Activated CD4-positive, alpha-beta T cell treated with anti-CD3 and anti-CD28 coated beads, Interleukin-2, amount 10 ng/mL, durations not matched to agents 24 days and 14 days (primary cell): Measurements from ENCODE around the gene HCN2. TPM values are rescaled to one million over a fixed set of nuclear protein-coding genes. Genes with fewer than 3 reads are reported as not detected.

Experiments
- DNase-seq: peaks from one replicate; pipeline ENCODE4 v3.0.0; 2022
- H3K27ac Mint-ChIP-seq: one replicate; pipeline ENCODE4 v1.8.0; 2022; ENCODE audit warnings: mild to moderate bottlenecking, mixed read lengths
- H3K27me3 Mint-ChIP-seq: one replicate; pipeline ENCODE4 v1.8.0; 2022; ENCODE audit warnings: mixed read lengths
- H3K36me3 Mint-ChIP-seq: one replicate; pipeline ENCODE4 v1.8.0; 2022; ENCODE audit warnings: low read depth, mild to moderate bottlenecking, mixed read lengths
- H3K4me1 Mint-ChIP-seq: one replicate; pipeline ENCODE4 v1.8.0; 2021; ENCODE audit warnings: mixed read lengths
- H3K4me3 Mint-ChIP-seq: one replicate; pipeline ENCODE4 v1.8.0; 2022; ENCODE audit warnings: mild to moderate bottlenecking, moderate library complexity, mixed read lengths
- H3K9me3 Mint-ChIP-seq: one replicate; pipeline ENCODE4 v1.8.0; 2021; ENCODE audit warnings: mixed read lengths
- intact Hi-C: fragments of 100-400 bp; cut with micrococcal nuclease; formaldehyde crosslinking; loops from one replicate; pipeline ENCODE4 v1.15.1; 2023
- total RNA-seq: library from RNA; stranded (reverse); gene quantifications from 2 replicates; pipeline ENCODE4 v1.2.3, GENCODE V29; 2022

Gene HCN2
- 1.1 TPM in 2 replicates for total RNA-seq

DNA sequence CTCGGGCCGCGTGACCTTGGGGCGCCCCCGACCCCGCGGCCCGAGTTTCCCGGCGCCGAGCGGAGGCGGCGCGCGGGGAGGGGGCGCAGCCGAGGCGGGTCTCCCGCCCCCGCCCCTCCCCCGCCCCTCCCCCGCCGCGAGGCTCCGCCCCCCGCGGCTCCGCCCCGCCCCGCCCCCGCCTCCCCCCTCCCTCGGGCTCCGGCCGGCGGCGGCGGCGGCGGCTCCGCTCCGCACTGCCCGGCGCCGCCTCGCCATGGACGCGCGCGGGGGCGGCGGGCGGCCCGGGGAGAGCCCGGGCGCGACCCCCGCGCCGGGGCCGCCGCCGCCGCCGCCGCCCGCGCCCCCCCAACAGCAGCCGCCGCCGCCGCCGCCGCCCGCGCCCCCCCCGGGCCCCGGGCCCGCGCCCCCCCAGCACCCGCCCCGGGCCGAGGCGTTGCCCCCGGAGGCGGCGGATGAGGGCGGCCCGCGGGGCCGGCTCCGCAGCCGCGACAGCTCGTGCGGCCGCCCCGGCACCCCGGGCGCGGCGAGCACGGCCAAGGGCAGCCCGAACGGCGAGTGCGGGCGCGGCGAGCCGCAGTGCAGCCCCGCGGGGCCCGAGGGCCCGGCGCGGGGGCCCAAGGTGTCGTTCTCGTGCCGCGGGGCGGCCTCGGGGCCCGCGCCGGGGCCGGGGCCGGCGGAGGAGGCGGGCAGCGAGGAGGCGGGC, at the start of gene HCN2:
TSS of gene HCN2 (plus strand) at position 189 of the 703 bp plus-strand sequence. CDS start at position 254, 65 bp downstream.
- Mint-ChIP-seq H3K9me3 (no peaks in the 10 kb centered on the region), H3K4me3 (peak within 1 kb of the TSS; percentile 34), H3K27me3 (peaks cover 19% of the 10 kb centered on the region), H3K4me1 (no peaks in the 10 kb centered on the region), H3K36me3 (no peaks in the 10 kb centered on the region), H3K27ac (no peak within 1 kb of the TSS)
- DNase-seq: no peak
- intact Hi-C loops: loop anchor here (2.0 to 5.0 kb wide), 2 partner anchors 17 to 142 kb away; partner anchors contain the start of gene BSG

DNA sequence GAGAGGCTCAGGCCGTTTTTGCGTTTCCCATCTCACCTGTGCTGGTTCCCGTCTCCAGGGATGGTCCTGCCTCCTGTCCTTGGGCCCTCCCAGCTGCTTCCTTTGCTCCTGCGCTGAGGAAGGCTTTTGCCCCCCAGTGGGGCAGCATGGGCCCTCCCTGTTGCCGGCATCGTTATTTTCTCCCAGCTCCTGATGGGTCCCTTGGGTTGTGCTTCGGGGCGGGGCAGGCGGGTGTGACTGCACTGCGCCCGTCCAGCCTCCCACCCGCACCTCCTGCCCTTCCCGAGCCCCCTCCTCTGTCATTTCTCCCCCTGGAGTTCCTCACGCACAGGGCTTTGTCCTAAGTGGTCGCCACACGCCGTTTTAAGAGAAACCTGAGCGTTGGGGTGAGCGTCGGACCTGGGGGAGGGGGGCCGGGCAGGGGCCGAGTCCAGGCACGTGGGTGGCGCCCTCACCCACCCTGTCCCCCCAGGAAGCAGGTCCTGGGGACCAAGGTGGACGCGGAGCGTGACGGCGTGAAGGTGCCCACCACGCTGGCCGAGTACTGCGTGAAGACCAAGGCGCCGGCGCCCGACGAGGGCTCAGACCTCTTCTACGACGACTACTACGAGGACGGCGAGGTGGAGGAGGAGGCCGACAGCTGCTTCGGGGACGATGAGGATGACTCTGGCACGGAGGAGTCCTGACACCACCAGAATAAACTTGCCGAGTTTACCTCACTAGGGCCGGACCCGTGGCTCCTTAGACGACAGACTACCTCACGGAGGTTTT, 48.6 kb upstream of the HCN2 start:
- no peak overlapping the region for H3K27ac Mint-ChIP-seq
- H3K9me3 Mint-ChIP-seq: no peaks in the 10 kb centered on the region
- peaks cover 18% of the 10 kb centered on the region for H3K4me1 Mint-ChIP-seq
- no peak for DNase-seq
- intact Hi-C loops: no loop called here
- H3K4me3 Mint-ChIP-seq: no peak overlapping the region
- peaks cover 16% of the 10 kb centered on the region for H3K36me3 Mint-ChIP-seq
- no peaks in the 10 kb centered on the region for H3K27me3 Mint-ChIP-seq

DNA sequence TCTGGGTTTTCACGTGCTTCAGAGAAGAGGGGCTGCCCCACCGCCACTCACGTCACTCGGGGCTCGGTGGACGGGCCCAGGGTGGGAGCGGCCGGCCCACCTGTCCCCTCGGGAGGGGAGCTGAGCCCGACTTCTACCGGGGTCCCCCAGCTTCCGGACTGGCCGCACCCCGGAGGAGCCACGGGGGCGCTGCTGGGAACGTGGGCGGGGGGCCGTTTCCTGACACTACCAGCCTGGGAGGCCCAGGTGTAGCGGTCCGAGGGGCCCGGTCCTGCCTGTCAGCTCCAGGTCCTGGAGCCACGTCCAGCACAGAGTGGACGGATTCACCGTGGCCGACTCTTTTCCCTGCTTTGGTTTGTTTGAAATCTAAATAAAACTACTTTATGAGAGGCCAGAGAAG, 48.0 kb upstream of the HCN2 start:
- H3K4me3 Mint-ChIP-seq: no peak overlapping the region
- intact Hi-C loops: no loop called here
- DNase-seq: no peak
- H3K9me3 Mint-ChIP-seq: no peaks in the 10 kb centered on the region
- peaks cover 16% of the 10 kb centered on the region for H3K36me3 Mint-ChIP-seq
- H3K27ac Mint-ChIP-seq: no peak overlapping the region
- peaks cover 18% of the 10 kb centered on the region for H3K4me1 Mint-ChIP-seq
- no peaks in the 10 kb centered on the region for H3K27me3 Mint-ChIP-seq

DNA sequence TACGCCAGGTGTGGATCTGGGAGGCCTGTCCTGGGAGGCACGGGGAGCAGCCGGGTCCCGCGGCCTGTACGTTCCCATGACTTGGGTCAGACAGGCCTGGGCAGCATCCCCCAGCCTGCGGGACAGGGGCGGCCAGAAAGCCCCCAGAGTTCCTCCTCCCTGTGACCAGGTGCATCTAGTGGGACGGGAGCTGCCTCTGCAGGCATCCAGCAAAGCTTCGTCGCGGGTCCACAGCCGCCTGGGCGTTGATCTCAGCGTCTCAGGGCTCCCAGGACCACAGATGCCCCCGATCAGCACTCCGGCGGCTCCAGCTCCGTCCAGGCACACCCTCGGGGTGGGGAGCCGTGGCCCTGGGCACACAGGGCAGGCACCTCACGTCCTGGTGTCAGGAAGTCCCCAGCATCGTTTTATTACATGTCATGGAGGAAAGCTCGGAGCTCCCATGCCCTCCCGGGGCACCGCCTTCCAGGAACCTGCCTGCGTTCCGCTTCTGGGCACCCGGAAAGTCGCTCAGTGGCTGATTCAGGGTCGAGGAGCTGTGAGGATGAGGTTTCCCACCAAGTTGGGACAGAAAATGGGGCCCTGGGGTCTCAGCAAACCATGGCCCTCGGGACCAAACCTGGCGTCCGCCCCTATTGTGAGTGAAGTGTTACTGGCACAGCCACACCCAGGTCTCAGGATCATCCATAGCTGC, 47.4 kb upstream of the HCN2 start:
- DNase-seq: no peak
- H3K27me3 Mint-ChIP-seq: no peaks in the 10 kb centered on the region
- no peak overlapping the region for H3K27ac Mint-ChIP-seq
- intact Hi-C loops: no loop called here
- H3K9me3 Mint-ChIP-seq: no peaks in the 10 kb centered on the region
- H3K4me3 Mint-ChIP-seq: no peak overlapping the region
- peaks cover 18% of the 10 kb centered on the region for H3K4me1 Mint-ChIP-seq
- peaks cover 14% of the 10 kb centered on the region for H3K36me3 Mint-ChIP-seq

DNA sequence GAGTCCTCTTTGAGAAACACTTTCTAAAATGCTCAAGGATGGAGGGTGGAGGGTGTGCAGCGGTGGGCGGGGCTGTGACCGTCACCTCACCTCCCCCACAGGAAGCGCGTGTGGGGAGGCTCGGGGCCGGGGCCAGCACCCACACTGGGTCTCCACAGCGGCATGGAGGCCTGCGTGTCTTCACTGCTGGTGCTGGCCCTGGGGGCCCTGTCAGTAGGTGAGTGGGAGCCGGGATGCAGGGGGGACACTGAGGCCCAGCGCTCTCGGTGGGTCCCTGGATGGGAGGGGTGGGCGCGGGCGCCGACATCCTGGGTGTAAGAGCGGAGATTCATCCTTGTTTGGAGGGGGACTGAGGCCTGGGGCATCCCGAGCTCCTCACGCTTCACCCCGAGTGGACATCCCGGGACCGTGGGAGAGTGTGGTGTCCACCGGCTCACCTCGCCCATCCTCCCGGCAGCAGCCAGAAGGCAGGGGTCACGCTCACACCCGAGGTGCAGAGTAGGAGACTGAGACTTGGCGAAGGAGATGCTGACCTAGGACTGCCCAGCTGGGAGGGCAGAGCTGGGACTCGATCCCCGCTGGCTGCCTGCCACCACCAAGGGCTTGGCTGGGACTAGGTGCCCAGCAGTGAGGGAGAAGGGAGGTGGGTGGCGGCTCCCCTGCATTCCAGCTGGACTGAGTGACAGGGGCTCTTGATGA, 45.6 kb upstream of the HCN2 start, which contains the start of gene GZMM:
TSS of gene GZMM (plus strand) at position 144 of the 699 bp plus-strand sequence. CDS start at position 163, 19 bp downstream.
- Mint-ChIP-seq H3K27ac (peak within 1 kb of the TSS; percentile 88), H3K9me3 (no peaks in the 10 kb centered on the region)

DNA sequence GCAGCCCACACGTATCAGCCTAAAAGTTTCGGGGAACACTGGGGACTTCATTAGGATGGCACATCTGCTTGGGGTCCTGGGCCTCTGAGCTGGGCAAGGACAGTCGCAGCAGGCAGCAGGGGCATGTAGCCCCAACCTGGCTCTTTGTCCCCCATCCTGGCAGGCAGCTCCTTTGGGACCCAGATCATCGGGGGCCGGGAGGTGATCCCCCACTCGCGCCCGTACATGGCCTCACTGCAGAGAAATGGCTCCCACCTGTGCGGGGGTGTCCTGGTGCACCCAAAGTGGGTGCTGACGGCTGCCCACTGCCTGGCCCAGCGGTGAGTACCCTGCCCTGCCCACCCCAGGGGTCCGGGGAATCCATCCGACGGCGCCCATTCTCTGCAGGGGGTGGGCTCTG, 42.6 kb upstream of the HCN2 start:
- no peak overlapping the region for H3K27ac Mint-ChIP-seq
- intact Hi-C loops: no loop called here
- no peaks in the 10 kb centered on the region for H3K27me3 Mint-ChIP-seq
- DNase-seq: no peak
- peaks cover 11% of the 10 kb centered on the region for H3K36me3 Mint-ChIP-seq
- peaks cover 18% of the 10 kb centered on the region for H3K4me1 Mint-ChIP-seq
- H3K4me3 Mint-ChIP-seq: no peak overlapping the region
- no peaks in the 10 kb centered on the region for H3K9me3 Mint-ChIP-seq

More for the DNA sequence above, 45.6 kb upstream of the HCN2 start, which contains the start of gene GZMM:
- Mint-ChIP-seq H3K4me3 (peak within 1 kb of the TSS; percentile 87), H3K27me3 (no peaks in the 10 kb centered on the region), H3K36me3 (peaks cover 12% of the 10 kb centered on the region), H3K4me1 (peaks cover 18% of the 10 kb centered on the region)
- intact Hi-C loops: no loop called here
- peak; percentile 94 for DNase-seq

DNA sequence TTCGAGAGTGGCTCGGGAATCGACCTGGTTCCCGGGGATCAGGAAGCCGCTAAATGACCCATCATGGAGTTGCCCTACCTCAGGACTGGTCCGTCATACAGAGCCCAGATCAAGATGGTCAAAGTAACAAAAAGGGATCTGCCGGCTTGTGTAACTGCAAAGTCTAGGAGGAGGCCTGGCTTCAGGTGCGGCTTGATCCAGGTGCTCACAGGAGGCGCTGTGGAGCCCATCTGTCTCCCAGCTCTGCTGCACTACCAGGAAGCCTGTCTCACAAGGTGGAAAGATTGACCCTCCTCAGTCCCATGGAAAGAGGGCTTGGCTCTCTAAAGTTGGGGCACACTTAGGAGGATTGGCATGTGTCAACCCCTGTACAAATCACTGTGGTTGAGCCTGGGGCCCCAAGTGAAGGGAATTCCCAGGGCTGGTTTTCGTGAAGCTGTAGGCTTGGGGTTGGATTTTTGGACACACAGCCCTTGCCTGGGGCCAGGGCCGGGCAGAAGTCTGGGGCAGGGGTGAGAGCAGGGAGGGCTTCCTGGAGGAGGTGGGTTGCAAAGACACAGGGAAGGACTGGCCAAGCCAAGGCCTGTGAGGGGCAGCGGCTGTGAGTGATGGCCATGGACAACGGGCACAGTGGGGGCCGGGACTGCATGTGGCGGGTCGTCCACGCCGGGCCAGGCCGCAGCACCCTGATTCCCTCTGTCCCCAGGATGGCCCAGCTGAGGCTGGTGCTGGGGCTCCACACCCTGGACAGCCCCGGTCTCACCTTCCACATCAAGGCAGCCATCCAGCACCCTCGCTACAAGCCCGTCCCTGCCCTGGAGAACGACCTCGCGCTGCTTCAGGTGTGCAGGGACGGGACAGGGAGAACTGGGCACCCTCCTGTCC, 41.6 kb upstream of the HCN2 start:
- intact Hi-C loops: no loop called here
- no peak overlapping the region for H3K4me3 Mint-ChIP-seq
- DNase-seq: no peak
- H3K27me3 Mint-ChIP-seq: no peaks in the 10 kb centered on the region
- H3K36me3 Mint-ChIP-seq: peaks cover 11% of the 10 kb centered on the region
- H3K27ac Mint-ChIP-seq: no peak overlapping the region
- peaks cover 18% of the 10 kb centered on the region for H3K4me1 Mint-ChIP-seq
- no peaks in the 10 kb centered on the region for H3K9me3 Mint-ChIP-seq

DNA sequence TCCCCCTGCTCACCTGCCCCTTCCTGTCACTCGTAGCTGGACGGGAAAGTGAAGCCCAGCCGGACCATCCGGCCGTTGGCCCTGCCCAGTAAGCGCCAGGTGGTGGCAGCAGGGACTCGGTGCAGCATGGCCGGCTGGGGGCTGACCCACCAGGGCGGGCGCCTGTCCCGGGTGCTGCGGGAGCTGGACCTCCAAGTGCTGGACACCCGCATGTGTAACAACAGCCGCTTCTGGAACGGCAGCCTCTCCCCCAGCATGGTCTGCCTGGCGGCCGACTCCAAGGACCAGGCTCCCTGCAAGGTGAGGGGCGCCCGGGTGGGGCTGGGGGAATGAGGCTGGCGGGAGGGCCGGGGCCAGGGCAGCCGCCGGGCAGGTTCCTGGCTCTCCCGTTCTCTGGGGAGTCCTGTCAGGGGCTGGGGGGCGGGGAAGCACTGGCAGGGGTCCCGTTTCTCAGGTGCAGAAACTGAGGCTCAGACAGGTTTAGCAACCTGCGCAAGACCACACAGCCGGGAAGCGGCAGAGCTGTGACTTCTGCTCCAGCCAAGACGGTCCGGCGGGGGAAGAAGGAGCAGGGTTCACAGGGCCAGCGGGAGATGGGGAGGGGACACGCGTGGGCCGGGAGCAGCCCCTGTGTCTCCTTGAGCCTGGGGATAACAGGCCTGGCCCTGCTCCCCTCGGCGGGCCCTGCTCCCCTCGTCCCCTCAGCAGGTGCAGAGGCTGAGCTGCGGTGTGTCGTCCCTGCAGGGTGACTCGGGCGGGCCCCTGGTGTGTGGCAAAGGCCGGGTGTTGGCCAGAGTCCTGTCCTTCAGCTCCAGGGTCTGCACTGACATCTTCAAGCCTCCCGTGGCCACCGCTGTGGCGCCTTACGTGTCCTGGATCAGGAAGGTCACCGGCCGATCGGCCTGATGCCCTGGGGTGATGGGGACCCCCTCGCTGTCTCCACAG, 40.5 kb upstream of the HCN2 start:
- DNase-seq: no peak
- H3K4me3 Mint-ChIP-seq: no peak overlapping the region
- H3K4me1 Mint-ChIP-seq: peaks cover 10% of the 10 kb centered on the region
- intact Hi-C loops: no loop called here
- no peaks in the 10 kb centered on the region for H3K9me3 Mint-ChIP-seq
- H3K27me3 Mint-ChIP-seq: no peaks in the 10 kb centered on the region
- H3K27ac Mint-ChIP-seq: no peak overlapping the region
- peaks cover 7% of the 10 kb centered on the region for H3K36me3 Mint-ChIP-seq

DNA sequence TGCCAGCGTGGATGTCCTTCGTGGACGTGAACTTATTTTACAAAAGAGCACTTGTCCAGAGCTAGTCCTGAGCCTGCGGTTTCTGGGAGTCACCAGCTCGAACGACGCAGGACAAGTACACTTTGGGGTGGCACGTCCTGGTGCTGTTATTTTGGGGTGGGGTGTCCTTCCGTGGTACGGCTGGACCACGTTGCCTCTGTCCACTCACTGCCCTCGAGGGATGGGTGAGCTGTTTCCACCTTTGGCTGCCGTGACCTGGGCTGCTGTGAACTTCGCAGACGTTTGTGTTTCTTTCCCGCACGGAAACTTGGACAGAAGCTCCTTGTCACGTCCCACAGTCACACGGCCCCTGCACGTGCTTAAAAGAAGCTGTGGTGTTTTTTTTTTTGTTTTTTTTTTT, 34.9 kb upstream of the HCN2 start:
- no peak overlapping the region for H3K27ac Mint-ChIP-seq
- DNase-seq: no peak
- H3K4me3 Mint-ChIP-seq: no peak overlapping the region
- H3K36me3 Mint-ChIP-seq: no peaks in the 10 kb centered on the region
- intact Hi-C loops: no loop called here
- H3K9me3 Mint-ChIP-seq: no peaks in the 10 kb centered on the region
- H3K27me3 Mint-ChIP-seq: no peaks in the 10 kb centered on the region
- peaks cover 2% of the 10 kb centered on the region for H3K4me1 Mint-ChIP-seq

DNA sequence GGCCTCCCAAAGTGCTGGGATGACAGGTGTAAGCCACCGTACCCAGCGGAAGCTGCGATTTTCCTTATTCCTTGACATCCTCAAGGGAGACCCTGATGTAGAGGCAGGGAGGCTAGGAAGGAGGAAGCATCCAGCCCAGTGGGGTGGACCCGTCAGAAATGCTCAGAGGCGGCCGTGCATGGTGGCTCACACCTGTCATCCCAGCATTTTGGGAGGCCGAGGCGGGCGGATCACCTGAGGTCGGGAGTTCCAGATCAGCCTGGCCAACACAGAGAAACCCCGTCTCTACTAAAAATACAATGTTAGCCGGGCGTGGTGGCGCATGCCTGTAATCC, 34.2 kb upstream of the HCN2 start:
- H3K27ac Mint-ChIP-seq: no peak overlapping the region
- H3K4me1 Mint-ChIP-seq: peaks cover 2% of the 10 kb centered on the region
- no peaks in the 10 kb centered on the region for H3K27me3 Mint-ChIP-seq
- intact Hi-C loops: no loop called here
- no peaks in the 10 kb centered on the region for H3K36me3 Mint-ChIP-seq
- no peaks in the 10 kb centered on the region for H3K9me3 Mint-ChIP-seq
- H3K4me3 Mint-ChIP-seq: no peak overlapping the region
- DNase-seq: no peak

DNA sequence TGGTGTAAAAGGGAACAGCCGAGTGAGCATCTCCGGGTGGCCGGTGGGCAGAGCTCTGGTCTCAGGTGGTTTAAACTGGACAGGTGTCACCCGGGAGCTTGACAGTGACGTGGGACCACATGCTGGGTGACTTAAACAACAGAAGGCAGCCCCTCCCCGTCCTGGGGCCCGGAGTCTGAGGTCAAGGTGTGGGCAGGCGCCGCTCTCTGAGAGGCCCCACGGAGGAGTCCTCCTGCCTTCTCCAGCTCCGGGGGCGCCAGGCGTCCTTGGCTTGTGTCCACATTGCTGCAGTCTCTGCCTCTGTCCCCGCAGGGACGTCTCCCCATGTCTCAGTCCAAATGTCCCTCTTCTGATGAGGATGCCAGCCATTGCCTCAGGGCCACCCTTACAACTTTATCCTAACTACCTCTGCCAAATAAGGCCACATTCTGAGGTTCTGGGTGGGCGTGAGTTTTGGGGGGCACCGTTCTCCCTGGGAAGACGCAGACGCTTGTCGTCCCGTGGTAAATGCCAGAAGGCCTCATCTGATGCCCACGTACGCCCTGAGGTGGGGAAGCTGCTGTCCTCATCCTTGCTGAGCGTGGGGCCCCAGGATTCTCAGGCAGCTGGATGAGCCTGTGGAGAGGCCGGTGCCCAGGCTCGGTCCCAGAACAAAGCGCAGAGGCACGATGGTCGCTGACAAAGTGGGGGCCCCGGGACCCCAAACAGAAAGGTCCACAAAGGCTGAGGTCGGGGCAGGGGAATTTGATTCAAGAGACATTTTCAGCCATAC, 32.9 kb upstream of the HCN2 start:
- no peak overlapping the region for H3K27ac Mint-ChIP-seq
- no peak for DNase-seq
- no peaks in the 10 kb centered on the region for H3K27me3 Mint-ChIP-seq
- no peaks in the 10 kb centered on the region for H3K9me3 Mint-ChIP-seq
- H3K36me3 Mint-ChIP-seq: no peaks in the 10 kb centered on the region
- intact Hi-C loops: no loop called here
- no peak overlapping the region for H3K4me3 Mint-ChIP-seq
- H3K4me1 Mint-ChIP-seq: peaks cover 2% of the 10 kb centered on the region
